SH-SY5Y (cell line): ENCODE measurements around the gene PCSK5.

Source experiments
- GATA2 ChIP-seq: IDR thresholded peaks from 2 replicates; pipeline ENCODE4 v1.6.1; 2011; ENCODE audit warnings: mild to moderate bottlenecking, low read depth, low read length
- GATA3 ChIP-seq: IDR thresholded peaks from 2 replicates; pipeline ENCODE4 v1.6.1; 2011; ENCODE audit warnings: low read depth, mild to moderate bottlenecking, low read length, moderate library complexity

GRCh38 chr9:76371901-76372300, 481.4 kb downstream of the PCSK5 start:
- TF ChIP-seq GATA2 = no peak
- TF ChIP-seq GATA3 = no peak
